ENCODE measurements around the gene CCDC68. TPM values are rescaled to one million over a fixed set of nuclear protein-coding genes. Genes with fewer than 3 reads are reported as not detected.
A peak's percentile ranks its signal among the peaks of the same experiment; 100 is the strongest.

CCDC68 gene
- total and polyA plus RNA-seq, 2 of the 4 experiments (the other 2 are of a cell fraction), result 0.46 to 0.54 TPM

- H2BK5ac ChIP-seq (ENCODE audit: low read depth, low read length, poor library complexity, severe bottlenecking), result no peak overlapping the region
- no peak overlapping the region for H2AK9ac ChIP-seq (replicated peaks; ENCODE audit: low read depth, low read length, poor library complexity)
- no peaks in the 10 kb centered on the region for H3K9me1 ChIP-seq (ENCODE audit: insufficient read depth, low read length)
- H4K91ac ChIP-seq (ENCODE audit: insufficient read depth, low read depth, low read length), result no peak overlapping the region
- no peak overlapping the region for H3K27ac ChIP-seq (ENCODE audit: insufficient read depth, low read length)
- no peak overlapping the region for H3K4me3 ChIP-seq (ENCODE audit: insufficient read depth, low read depth, low read length)
- ChIA-PET CTCF (no interaction called here), POLR2A (ENCODE audit: unreplicated experiment) (no interaction called here)
- in situ Hi-C loops (cut with MboI; ENCODE audit: low sequenced_read_pairs) (no loop called here), intact Hi-C loops (cut with micrococcal nuclease) (no loop called here), dilution Hi-C loops (cut with HindIII; ENCODE audit: low sequenced_read_pairs, unreplicated experiment) (no loop called here)
- H3K4me2 ChIP-seq (ENCODE audit: low read depth, low read length), result no peak overlapping the region
- no peaks in the 10 kb centered on the region for H3K79me1 ChIP-seq (ENCODE audit: low read depth in 1 of 2, low read length in 2 of 2)
- WGBS, 2 experiments (ENCODE audit: extremely low coverage in 2 of 2, insufficient read length in 1 of 2), result no CpG with 5 or more reads among the region's 2 CpGs
- no TSS peak for BruUV-seq (replicated peaks)
- H2BK20ac ChIP-seq (ENCODE audit: low read depth, low read length), result no peak overlapping the region
- peak; percentile 79 for TF ChIP-seq CEBPB (IDR thresholded peaks at IDR 0.05; ENCODE audit: low read depth, low read length)
- TF ChIP-seq CHD1 (IDR thresholded peaks at IDR 0.05; ENCODE audit: low read depth, low read length), result no peak
- no peak overlapping the region for H2AK5ac ChIP-seq (ENCODE audit: low read depth, low read length)
- no peak overlapping the region for H3K23ac ChIP-seq (ENCODE audit: low read depth, low read length)
- H3K9ac ChIP-seq (ENCODE audit: low read depth, low read length), result no peak overlapping the region
- no peaks in the 10 kb centered on the region for H3K36me3 ChIP-seq (ENCODE audit: control insufficient read depth, insufficient read depth, low read length)
- H3K56ac ChIP-seq (ENCODE audit: extremely low read depth, insufficient read depth, low read length), result no peak overlapping the region
- H3K27me3 ChIP-seq (ENCODE audit: control insufficient read depth, insufficient read depth, low read length), result no peaks in the 10 kb centered on the region; the same call in 1 of the 2 replicates
- H2BK120ac ChIP-seq (ENCODE audit: low read depth, low read length), result no peak overlapping the region
- H4K20me1 ChIP-seq (ENCODE audit: insufficient read depth, low read length), result no peaks in the 10 kb centered on the region
- H2AFZ ChIP-seq (replicated peaks; ENCODE audit: low read length, poor library complexity), result no peak overlapping the region
- peaks cover 2% of the 10 kb centered on the region; the same call in 1 of the 2 replicates for H3K4me1 ChIP-seq (ENCODE audit: control insufficient read depth, insufficient read depth, low read length)
- H3K18ac ChIP-seq (ENCODE audit: low read depth, low read length), result no peak overlapping the region
- DNase-seq (peak; percentile 79), ATAC-seq (ENCODE audit: low read depth) (peak; percentile 66)
- no peak overlapping the region for H3K4ac ChIP-seq (ENCODE audit: low read depth, low read length)
- no peak overlapping the region for H2BK15ac ChIP-seq (ENCODE audit: low read depth, low read length)
- H4K8ac ChIP-seq (ENCODE audit: low read depth in 2 of 2, low read length in 2 of 2), result no peak overlapping the region
- H4K5ac ChIP-seq (ENCODE audit: low read depth, low read length), result no peak overlapping the region
- no peaks in the 10 kb centered on the region for H3K9me3 ChIP-seq (ENCODE audit: control insufficient read depth, insufficient read depth, low read length)
- H3K14ac ChIP-seq (replicated peaks; ENCODE audit: low read depth, low read length), result no peak overlapping the region
These were observed 70.3 kb downstream of the CCDC68 start for GRCh38 chr18:54888933-54889332.

All from IMR-90 (cell line).